GM12878 (cell line): ENCODE data around the gene SRMS. TPM values are rescaled to one million over a fixed set of nuclear protein-coding genes. Genes with fewer than 3 reads are reported as not detected.
A peak's percentile ranks its signal among the peaks of the same experiment; 100 is the strongest.

Experiments
- ATF7 ChIP-seq: fragments of 450-650 bp; IDR thresholded peaks from 2 replicates; pipeline ENCODE4 v1.6.1; 2016; ENCODE audit warnings: low read depth, mild to moderate bottlenecking
- CBX5 ChIP-seq: sonication (generic); IDR thresholded peaks from 2 replicates; pipeline ENCODE4 v1.6.1; 2016; ENCODE audit warnings: low read depth, moderate library complexity, mild to moderate bottlenecking, inconsistent platforms
- CHD1 ChIP-seq: IDR thresholded peaks from 2 replicates; pipeline ENCODE4 v1.6.1; 2012; ENCODE audit warnings: low read depth, low read length, improper control_type of control experiment
- CHD2 ChIP-seq: IDR thresholded peaks from 2 replicates; pipeline ENCODE4 v1.6.1; 2011; ENCODE audit warnings: low read depth, low read length, improper control_type of control experiment, borderline replicate concordance
- ETV6 ChIP-seq, 2 experiments: fragments of 450-650 bp in 1 of 2; IDR thresholded peaks in 1 of 2; conservative IDR thresholded peaks in 1 of 2; 2 replicates each; pipeline ENCODE4 v1.6.1; 2014; ENCODE audit warnings: antibody characterized with exemption in 1 of 2, borderline replicate concordance in 1 of 2, low read depth in 1 of 2, mild to moderate bottlenecking in 1 of 2, moderate library complexity in 1 of 2
- HDGF ChIP-seq: fragments of 450-650 bp; IDR thresholded peaks from 2 replicates; pipeline ENCODE4 v1.6.1; 2016; ENCODE audit warnings: antibody characterized with exemption
- MYB ChIP-seq: fragments of 150-350 bp; IDR thresholded peaks from 2 replicates; pipeline ENCODE4 v1.6.1; 2014; ENCODE audit warnings: mild to moderate bottlenecking, low read depth, low read length, borderline replicate concordance
- RB1 ChIP-seq: fragments of 450-650 bp; formaldehyde crosslinking; IDR thresholded peaks from 2 replicates; pipeline ENCODE4 v1.6.1; 2017; ENCODE audit warnings: mild to moderate bottlenecking, borderline replicate concordance
- RBBP5 ChIP-seq: fragments of 200-600 bp; sonication (generic); conservative IDR thresholded peaks from 2 replicates; pipeline ENCODE4 v1.6.1; 2016
- RUNX3 ChIP-seq: IDR thresholded peaks from 2 replicates; pipeline ENCODE4 v1.6.1; 2012; ENCODE audit warnings: low read length, inconsistent platforms
- SREBF2 ChIP-seq: IDR thresholded peaks from 2 replicates; pipeline ENCODE4 v1.6.1; 2012; ENCODE audit warnings: mild to moderate bottlenecking, low read length
- STAT1 ChIP-seq: fragments of 450-650 bp; conservative IDR thresholded peaks from 2 replicates; pipeline ENCODE4 v1.6.1; 2014; ENCODE audit warnings: antibody characterized with exemption, mild to moderate bottlenecking
- TARDBP ChIP-seq: IDR thresholded peaks from 2 replicates; pipeline ENCODE4 v1.6.1; 2016; ENCODE audit warnings: borderline replicate concordance
- TCF12 ChIP-seq: IDR thresholded peaks from 2 replicates; pipeline ENCODE4 v1.6.1; 2011; ENCODE audit warnings: low read depth, mild to moderate bottlenecking, low read length
- ZBED1 ChIP-seq: IDR thresholded peaks from 2 replicates; pipeline ENCODE4 v1.6.1; 2016; ENCODE audit warnings: borderline replicate concordance
- polyA plus RNA-seq, 11 experiments: library from polyadenylated mRNA; depleted of rRNA in 4 of 11; unstranded in 6 of 11; stranded (reverse) in 5 of 11; fragments of >200 nt; fragmentation: Nextera tagmentation in 4 of 11; fragmentation: Illumina TruSeq in 1 of 11; extraction: Ambion mirVana in 4 of 11; extraction: Trizol in 1 of 11; gene quantifications; 1 replicate in 1 of 11; 2 replicates in 10 of 11; pipeline versions ENCODE4 v1.2.1 to v1.2.3, GENCODE V29; 2011 to 2016; ENCODE audit warnings: inconsistent platforms in 2 of 11, missing spikeins in 2 of 11, low read depth in 1 of 11
- total RNA-seq, 4 experiments: library from RNA; depleted of rRNA in 3 of 4; stranded (reverse); fragments of >200 nt in 3 of 4; fragmentation: Illumina TruSeq in 1 of 4; extraction: Trizol in 1 of 4; gene quantifications; 2 replicates each; pipeline versions ENCODE4 v1.2.1 to v1.2.3, GENCODE V29; 2013 to 2021
- TF ChIP-seq, protein P1 (sequence below): IDR thresholded peaks from 2 replicates; pipeline ENCODE4 v1.6.1; 2011; ENCODE audit warnings: low read depth, mild to moderate bottlenecking, low read length, moderate library complexity, borderline replicate concordance; ENCODE audit errors: extremely low read depth
- TF ChIP-seq, protein P2 (sequence below): fragments of 450-650 bp; conservative IDR thresholded peaks from 2 replicates; pipeline ENCODE4 v1.6.1; 2017; ENCODE audit warnings: mild to moderate bottlenecking, moderate library complexity
- TF ChIP-seq, protein P3 (sequence below): fragments of 450-650 bp; IDR thresholded peaks from 2 replicates; pipeline ENCODE4 v1.6.1; 2018; ENCODE audit warnings: borderline replicate concordance, mild to moderate bottlenecking; ENCODE audit not compliant: partially characterized antibody
- TF ChIP-seq, protein P4 (sequence below): fragments of 450-650 bp; IDR thresholded peaks from 2 replicates; pipeline ENCODE4 v1.6.1; 2017; ENCODE audit warnings: mild to moderate bottlenecking, moderate library complexity
- TF ChIP-seq, protein P5 (sequence below): IDR thresholded peaks from 2 replicates; pipeline ENCODE4 v1.6.1; 2011; ENCODE audit warnings: borderline replicate concordance, low read depth, mild to moderate bottlenecking, moderate library complexity, low read length; ENCODE audit not compliant: insufficient read depth, poor library complexity, severe bottlenecking

The SRMS gene
- total and polyA plus RNA-seq, 10 of the 15 experiments (the other 5 are each of a cell fraction or from before 2014, with no cell fraction given): not detected

DNA sequence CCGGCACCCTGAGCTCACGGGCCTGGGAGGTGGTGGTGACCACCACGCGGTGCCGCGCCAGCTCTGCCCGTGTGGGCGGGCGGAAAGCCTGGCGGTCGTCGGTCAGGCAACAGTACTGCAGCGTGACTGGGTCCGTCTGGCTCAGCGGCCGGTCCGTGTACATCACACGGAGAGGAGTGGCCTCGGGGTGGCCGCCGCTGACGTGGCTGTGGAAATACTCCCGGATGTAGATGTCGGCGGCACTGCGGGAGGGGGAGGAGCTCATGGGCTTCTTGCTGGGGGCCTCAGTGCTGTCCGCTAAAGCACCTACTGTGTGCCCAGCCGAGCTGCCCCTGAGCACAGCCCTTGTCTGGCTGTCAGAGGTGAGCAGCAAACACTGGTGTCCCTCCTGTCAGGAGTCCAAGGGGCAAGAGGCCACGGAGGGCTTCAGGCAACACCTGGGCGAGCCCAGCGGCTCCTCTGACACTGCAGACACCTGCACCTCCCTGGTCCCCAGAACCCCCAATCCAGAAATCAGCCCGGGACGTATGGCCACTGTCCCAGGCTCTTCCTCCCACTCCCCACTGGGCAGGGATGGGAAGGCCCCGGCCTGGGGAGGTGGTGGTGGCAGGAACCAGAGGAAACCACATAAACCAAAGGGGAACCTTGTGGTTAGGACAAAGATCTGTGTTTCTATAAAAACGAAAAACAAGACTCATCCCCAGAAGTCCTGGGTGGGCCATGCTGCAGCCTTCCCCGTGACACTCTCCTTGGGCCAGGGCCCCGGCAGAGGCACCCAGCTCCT lies 20.0 kb upstream of the SRMS start (continued):
- TF ChIP-seq, protein P1, sequence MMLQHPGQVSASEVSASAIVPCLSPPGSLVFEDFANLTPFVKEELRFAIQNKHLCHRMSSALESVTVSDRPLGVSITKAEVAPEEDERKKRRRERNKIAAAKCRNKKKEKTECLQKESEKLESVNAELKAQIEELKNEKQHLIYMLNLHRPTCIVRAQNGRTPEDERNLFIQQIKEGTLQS: no peak
- TF ChIP-seq, protein P2, sequence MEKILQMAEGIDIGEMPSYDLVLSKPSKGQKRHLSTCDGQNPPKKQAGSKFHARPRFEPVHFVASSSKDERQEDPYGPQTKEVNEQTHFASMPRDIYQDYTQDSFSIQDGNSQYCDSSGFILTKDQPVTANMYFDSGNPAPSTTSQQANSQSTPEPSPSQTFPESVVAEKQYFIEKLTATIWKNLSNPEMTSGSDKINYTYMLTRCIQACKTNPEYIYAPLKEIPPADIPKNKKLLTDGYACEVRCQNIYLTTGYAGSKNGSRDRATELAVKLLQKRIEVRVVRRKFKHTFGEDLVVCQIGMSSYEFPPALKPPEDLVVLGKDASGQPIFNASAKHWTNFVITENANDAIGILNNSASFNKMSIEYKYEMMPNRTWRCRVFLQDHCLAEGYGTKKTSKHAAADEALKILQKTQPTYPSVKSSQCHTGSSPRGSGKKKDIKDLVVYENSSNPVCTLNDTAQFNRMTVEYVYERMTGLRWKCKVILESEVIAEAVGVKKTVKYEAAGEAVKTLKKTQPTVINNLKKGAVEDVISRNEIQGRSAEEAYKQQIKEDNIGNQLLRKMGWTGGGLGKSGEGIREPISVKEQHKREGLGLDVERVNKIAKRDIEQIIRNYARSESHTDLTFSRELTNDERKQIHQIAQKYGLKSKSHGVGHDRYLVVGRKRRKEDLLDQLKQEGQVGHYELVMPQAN: no peak
- peak in 1 of 2 experiments; percentile 66; a peak in 2 of 4 replicates for TF ChIP-seq ETV6 (conservative IDR thresholded peaks at IDR 0.05 in 1 of 2, IDR thresholded peaks at IDR 0.05 in 1 of 2; ENCODE audit: borderline replicate concordance in 1 of 2, low read depth in 1 of 2)
- TF ChIP-seq SREBF2: no peak
- TF ChIP-seq RB1: no peak
- TF ChIP-seq HDGF: no peak
- TF ChIP-seq ZBED1: no peak
- no peak for TF ChIP-seq TARDBP
- TF ChIP-seq, protein P3, sequence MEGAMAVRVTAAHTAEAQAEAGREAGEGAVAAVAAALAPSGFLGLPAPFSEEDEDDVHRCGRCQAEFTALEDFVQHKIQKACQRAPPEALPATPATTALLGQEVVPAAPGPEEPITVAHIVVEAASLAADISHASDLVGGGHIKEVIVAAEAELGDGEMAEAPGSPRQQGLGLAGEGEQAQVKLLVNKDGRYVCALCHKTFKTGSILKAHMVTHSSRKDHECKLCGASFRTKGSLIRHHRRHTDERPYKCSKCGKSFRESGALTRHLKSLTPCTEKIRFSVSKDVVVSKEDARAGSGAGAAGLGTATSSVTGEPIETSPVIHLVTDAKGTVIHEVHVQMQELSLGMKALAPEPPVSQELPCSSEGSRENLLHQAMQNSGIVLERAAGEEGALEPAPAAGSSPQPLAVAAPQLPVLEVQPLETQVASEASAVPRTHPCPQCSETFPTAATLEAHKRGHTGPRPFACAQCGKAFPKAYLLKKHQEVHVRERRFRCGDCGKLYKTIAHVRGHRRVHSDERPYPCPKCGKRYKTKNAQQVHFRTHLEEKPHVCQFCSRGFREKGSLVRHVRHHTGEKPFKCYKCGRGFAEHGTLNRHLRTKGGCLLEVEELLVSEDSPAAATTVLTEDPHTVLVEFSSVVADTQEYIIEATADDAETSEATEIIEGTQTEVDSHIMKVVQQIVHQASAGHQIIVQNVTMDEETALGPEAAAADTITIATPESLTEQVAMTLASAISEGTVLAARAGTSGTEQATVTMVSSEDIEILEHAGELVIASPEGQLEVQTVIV: no peak
- TF ChIP-seq, protein P4, sequence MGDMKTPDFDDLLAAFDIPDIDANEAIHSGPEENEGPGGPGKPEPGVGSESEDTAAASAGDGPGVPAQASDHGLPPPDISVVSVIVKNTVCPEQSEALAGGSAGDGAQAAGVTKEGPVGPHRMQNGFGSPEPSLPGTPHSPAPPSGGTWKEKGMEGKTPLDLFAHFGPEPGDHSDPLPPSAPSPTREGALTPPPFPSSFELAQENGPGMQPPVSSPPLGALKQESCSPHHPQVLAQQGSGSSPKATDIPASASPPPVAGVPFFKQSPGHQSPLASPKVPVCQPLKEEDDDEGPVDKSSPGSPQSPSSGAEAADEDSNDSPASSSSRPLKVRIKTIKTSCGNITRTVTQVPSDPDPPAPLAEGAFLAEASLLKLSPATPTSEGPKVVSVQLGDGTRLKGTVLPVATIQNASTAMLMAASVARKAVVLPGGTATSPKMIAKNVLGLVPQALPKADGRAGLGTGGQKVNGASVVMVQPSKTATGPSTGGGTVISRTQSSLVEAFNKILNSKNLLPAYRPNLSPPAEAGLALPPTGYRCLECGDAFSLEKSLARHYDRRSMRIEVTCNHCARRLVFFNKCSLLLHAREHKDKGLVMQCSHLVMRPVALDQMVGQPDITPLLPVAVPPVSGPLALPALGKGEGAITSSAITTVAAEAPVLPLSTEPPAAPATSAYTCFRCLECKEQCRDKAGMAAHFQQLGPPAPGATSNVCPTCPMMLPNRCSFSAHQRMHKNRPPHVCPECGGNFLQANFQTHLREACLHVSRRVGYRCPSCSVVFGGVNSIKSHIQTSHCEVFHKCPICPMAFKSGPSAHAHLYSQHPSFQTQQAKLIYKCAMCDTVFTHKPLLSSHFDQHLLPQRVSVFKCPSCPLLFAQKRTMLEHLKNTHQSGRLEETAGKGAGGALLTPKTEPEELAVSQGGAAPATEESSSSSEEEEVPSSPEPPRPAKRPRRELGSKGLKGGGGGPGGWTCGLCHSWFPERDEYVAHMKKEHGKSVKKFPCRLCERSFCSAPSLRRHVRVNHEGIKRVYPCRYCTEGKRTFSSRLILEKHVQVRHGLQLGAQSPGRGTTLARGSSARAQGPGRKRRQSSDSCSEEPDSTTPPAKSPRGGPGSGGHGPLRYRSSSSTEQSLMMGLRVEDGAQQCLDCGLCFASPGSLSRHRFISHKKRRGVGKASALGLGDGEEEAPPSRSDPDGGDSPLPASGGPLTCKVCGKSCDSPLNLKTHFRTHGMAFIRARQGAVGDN: no peak
- no peak for TF ChIP-seq CHD2
- no peak for TF ChIP-seq CHD1
- no peak for TF ChIP-seq CBX5
- TF ChIP-seq, protein P5, sequence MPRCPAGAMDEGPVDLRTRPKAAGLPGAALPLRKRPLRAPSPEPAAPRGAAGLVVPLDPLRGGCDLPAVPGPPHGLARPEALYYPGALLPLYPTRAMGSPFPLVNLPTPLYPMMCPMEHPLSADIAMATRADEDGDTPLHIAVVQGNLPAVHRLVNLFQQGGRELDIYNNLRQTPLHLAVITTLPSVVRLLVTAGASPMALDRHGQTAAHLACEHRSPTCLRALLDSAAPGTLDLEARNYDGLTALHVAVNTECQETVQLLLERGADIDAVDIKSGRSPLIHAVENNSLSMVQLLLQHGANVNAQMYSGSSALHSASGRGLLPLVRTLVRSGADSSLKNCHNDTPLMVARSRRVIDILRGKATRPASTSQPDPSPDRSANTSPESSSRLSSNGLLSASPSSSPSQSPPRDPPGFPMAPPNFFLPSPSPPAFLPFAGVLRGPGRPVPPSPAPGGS: peak; percentile 38
- 0 out of 2 replicates have a peak, but pooled peaks have one; percentile 31 for TF ChIP-seq ATF7
- TF ChIP-seq MYB: no peak
- peak; percentile 100 for TF ChIP-seq RUNX3
- TF ChIP-seq TCF12: 0 out of 2 replicates have a peak, but pooled peaks have one; percentile 3
- no peak for TF ChIP-seq STAT1
- no peak for TF ChIP-seq RBBP5
